Gastroesophageal sphincter (tissue), 4 donors: ENCODE data around the gene FAM53B. TPM values are rescaled to one million over a fixed set of nuclear protein-coding genes. Genes with fewer than 3 reads are reported as not detected.
A peak's percentile ranks its signal among the peaks of the same experiment; 100 is the strongest.

Source experiments
- ATAC-seq: fragments of 150-250 bp; one replicate; pipeline ENCODE4 v1.9.1; 2016; ENCODE audit warnings: mild to moderate bottlenecking, moderate library complexity
- H3K27ac ChIP-seq, 4 donors: fragments of 200-600 bp; sonication (generic) in 3 of 4; 1 replicate in 3 of 4; 2 replicates in 1 of 4; pipeline ENCODE4 v1.5.1; 2016 to 2019
- H3K27me3 ChIP-seq: fragments of 200-600 bp; sonication (generic); one replicate; pipeline ENCODE4 v1.5.1; 2019
- H3K36me3 ChIP-seq, 2 donors: fragments of 200-600 bp; sonication (generic); one replicate each; pipeline ENCODE4 v1.5.1; 2019; ENCODE audit warnings: control low read depth in 1 of 2
- H3K4me1 ChIP-seq, 3 donors: fragments of 200-600 bp; sonication (generic); 1 replicate in 2 of 3; 2 replicates in 1 of 3; pipeline ENCODE4 v1.5.1; 2016 to 2019; ENCODE audit warnings: control low read depth in 2 of 3
- H3K4me3 ChIP-seq, 2 donors: fragments of 200-600 bp; sonication (generic); one replicate each; pipeline ENCODE4 v1.5.1; 2019; ENCODE audit warnings: mild to moderate bottlenecking in 1 of 2, moderate library complexity in 1 of 2
- H3K9me3 ChIP-seq, 3 donors: fragments of 200-600 bp; sonication (generic); one replicate each; pipeline ENCODE4 v1.5.1; 2017 to 2019; ENCODE audit warnings: control low read depth in 2 of 3
- EP300 ChIP-seq: sonication (generic); formaldehyde crosslinking; IDR thresholded peaks from one replicate; pipeline ENCODE4 v1.6.1; 2017; ENCODE audit warnings: antibody characterized with exemption, mild to moderate bottlenecking
- POLR2A ChIP-seq, 2 donors: fragments of 450-650 bp; IDR thresholded peaks; one replicate each; pipeline ENCODE4 v1.6.1; 2017; ENCODE audit warnings: antibody characterized with exemption in 2 of 2, mild to moderate bottlenecking in 2 of 2, moderate library complexity in 1 of 2
- POLR2AphosphoS5 ChIP-seq: sonication (generic); formaldehyde crosslinking; IDR thresholded peaks from one replicate; pipeline ENCODE4 v1.6.1; 2017; ENCODE audit warnings: antibody characterized with exemption
- WGBS, 2 donors: methylation state at CpG; one replicate each; pipeline ENCODE4 v1.1.5; 2018; ENCODE audit warnings: low coverage in 1 of 2; 5-methylcytosine and 5-hydroxymethylcytosine counted together
- total RNA-seq, 4 donors: library from RNA; depleted of rRNA; stranded (reverse); fragments of >200 nt; gene quantifications; one replicate each; pipeline ENCODE4 v1.1.0, GENCODE V29; 2016
- TF ChIP-seq, protein P1 (sequence below), 4 experiments: fragments of 200-600 bp in 2 of 4; fragments of 450-650 bp in 2 of 4; sonication (generic) in 1 of 4; IDR thresholded peaks; one replicate each; pipeline ENCODE4 v1.5.1; 2017 to 2019; ENCODE audit warnings: antibody characterized with exemption in 4 of 4, mild to moderate bottlenecking in 2 of 4, moderate library complexity in 2 of 4

The FAM53B gene
- total RNA-seq, 4 donors from 2014 or later = 24.5 to 33.0 (median 30.2) TPM

- Histone ChIP-seq H3K4me3 (no peak overlapping the region), H3K36me3 (peaks cover 0 to 14% of the 10 kb centered on the region in 2 donors), H3K27me3 (no peaks in the 10 kb centered on the region), H3K4me1 (peaks cover 0 to 78% (median 23%) of the 10 kb centered on the region in 3 donors), H3K27ac (peak overlapping the region in 2 of 4 donors; percentile 27 to 55), H3K9me3 (no peaks in the 10 kb centered on the region)
- TF ChIP-seq POLR2AphosphoS5 = no peak
- no peak for TF ChIP-seq EP300
- TF ChIP-seq, protein P1, sequence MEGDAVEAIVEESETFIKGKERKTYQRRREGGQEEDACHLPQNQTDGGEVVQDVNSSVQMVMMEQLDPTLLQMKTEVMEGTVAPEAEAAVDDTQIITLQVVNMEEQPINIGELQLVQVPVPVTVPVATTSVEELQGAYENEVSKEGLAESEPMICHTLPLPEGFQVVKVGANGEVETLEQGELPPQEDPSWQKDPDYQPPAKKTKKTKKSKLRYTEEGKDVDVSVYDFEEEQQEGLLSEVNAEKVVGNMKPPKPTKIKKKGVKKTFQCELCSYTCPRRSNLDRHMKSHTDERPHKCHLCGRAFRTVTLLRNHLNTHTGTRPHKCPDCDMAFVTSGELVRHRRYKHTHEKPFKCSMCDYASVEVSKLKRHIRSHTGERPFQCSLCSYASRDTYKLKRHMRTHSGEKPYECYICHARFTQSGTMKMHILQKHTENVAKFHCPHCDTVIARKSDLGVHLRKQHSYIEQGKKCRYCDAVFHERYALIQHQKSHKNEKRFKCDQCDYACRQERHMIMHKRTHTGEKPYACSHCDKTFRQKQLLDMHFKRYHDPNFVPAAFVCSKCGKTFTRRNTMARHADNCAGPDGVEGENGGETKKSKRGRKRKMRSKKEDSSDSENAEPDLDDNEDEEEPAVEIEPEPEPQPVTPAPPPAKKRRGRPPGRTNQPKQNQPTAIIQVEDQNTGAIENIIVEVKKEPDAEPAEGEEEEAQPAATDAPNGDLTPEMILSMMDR (IDR thresholded peaks at IDR 0.05) = no peak
- TF ChIP-seq POLR2A (IDR thresholded peaks at IDR 0.05) = no peak
- no CpG with 5 or more reads among the region's 8 CpGs for WGBS, 2 donors
- ATAC-seq = no peak
Observed at GRCh38 chr10:124652701-124653100, 91.5 kb downstream of the FAM53B start.

DNA sequence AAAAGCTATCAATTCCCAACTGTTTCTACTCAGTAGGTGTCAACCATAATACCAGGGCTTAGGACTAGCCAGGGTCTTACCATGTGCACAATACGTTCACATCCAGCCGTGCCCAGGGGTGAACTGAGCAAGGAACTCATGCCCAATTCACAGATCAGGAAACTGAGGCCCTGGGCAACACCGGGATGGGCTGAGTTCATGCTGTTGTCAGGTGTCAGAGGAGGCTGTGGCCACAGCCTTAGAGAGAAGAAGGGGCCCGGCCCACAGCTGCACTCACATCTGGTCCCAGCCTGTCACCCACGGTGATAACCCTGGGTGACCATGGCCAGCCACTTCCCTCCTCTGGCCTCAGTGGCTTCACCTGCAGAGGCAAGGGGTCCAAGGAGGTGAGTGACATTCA, 92.0 kb downstream of the FAM53B start:
- no peaks in the 10 kb centered on the region for H3K9me3 ChIP-seq
- no peak overlapping the region for H3K4me3 ChIP-seq
- no peak for ATAC-seq
- H3K36me3 ChIP-seq = peaks cover 0 to 14% of the 10 kb centered on the region in 2 donors
- H3K27me3 ChIP-seq = no peaks in the 10 kb centered on the region
- no peak for TF ChIP-seq POLR2A (IDR thresholded peaks at IDR 0.05)
- TF ChIP-seq, protein P1 (IDR thresholded peaks at IDR 0.05) = no peak
- no peak for TF ChIP-seq POLR2AphosphoS5
- no peak for TF ChIP-seq EP300
- H3K27ac ChIP-seq = peak overlapping the region in 1 of 4 donors; percentile 27
- H3K4me1 ChIP-seq = peaks cover 0 to 82% (median 27%) of the 10 kb centered on the region in 3 donors
- WGBS, 2 donors = 90 to 93% methylated on average over 2 to 3 of the region's 5 CpGs

DNA sequence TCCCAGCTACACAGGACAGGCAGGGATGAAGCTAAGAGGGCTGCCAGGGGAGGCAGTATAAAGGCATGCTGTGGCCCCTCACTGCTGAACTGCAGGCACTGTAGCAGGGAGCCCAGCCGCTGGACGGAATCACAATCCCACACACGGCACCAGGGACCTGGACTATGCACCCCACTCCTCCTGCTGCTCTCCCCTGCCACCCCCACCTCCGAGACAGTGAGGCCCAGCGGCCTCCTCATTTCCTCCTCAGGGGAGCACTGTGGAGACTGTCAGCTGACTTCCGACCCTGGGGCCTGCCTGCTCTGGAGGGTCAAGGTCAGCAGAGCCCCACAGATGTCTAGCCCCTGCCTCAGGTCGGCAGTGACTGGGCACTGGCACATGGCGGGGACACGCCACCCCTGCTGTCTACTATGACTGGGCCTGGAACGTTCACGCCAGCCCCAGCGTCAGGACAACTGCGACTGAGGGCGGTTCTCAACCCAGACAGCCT, 92.7 kb downstream of the FAM53B start:
- 100% methylated on average over 4 of the region's 14 CpGs; no CpG with 5 or more reads in 1 of the 2 donors for WGBS, 2 donors
- peak overlapping the region in 2 of 4 donors; percentile 7 to 9 for H3K27ac ChIP-seq

DNA sequence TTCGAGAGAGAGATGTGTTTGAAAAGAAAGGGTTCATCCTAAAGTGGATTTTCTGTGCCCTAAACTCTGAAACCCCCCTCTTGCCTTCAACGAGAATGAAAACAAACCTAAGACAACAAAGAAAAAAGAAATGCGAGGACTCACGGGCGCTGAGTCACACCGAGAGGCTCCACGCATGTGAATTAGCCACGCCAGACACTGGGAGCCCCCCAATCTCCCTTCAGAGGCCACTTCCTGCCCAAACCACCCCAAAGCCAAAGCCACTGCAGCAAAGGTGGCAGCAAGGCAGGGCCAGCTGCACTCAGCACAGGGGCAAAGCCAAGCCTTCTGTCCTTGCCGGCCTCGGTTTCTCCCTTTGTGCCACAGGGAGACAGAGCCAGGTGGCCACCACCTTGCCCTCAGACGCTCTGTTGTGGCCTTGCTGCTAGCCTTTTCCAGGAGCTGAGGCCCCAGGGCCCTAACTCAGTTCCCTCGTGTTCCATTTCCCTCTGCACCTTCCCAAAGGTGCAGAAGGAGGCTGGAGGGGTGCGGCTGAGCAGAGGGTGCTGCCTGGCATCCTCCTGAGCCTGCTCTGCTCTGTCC, 93.3 kb downstream of the FAM53B start:
- H3K9me3 ChIP-seq = no peaks in the 10 kb centered on the region
- no peaks in the 10 kb centered on the region for H3K27me3 ChIP-seq
- peaks cover 0 to 95% (median 34%) of the 10 kb centered on the region in 3 donors for H3K4me1 ChIP-seq
- 87 to 95% methylated on average over 3 to 7 of the region's 13 CpGs for WGBS, 2 donors
- H3K36me3 ChIP-seq = peaks cover 0 to 9% of the 10 kb centered on the region in 2 donors
- H3K4me3 ChIP-seq = no peak overlapping the region
- TF ChIP-seq POLR2AphosphoS5 = no peak
- no peak for TF ChIP-seq EP300
- TF ChIP-seq, protein P1 (IDR thresholded peaks at IDR 0.05) = no peak
- TF ChIP-seq POLR2A (IDR thresholded peaks at IDR 0.05) = no peak
- no peak for ATAC-seq
- H3K27ac ChIP-seq = peak overlapping the region in 2 of 4 donors; percentile 7 to 72

More for the DNA sequence above, 92.7 kb downstream of the FAM53B start:
- Histone ChIP-seq H3K9me3 (no peaks in the 10 kb centered on the region), H3K27me3 (no peaks in the 10 kb centered on the region), H3K36me3 (peaks cover 0 to 14% of the 10 kb centered on the region in 2 donors), H3K4me3 (no peak overlapping the region), H3K4me1 (peaks cover 0 to 89% (median 31%) of the 10 kb centered on the region in 3 donors)
- TF ChIP-seq EP300 (no peak), POLR2AphosphoS5 (no peak), POLR2A (IDR thresholded peaks at IDR 0.05) (no peak)
- TF ChIP-seq, protein P1 (IDR thresholded peaks at IDR 0.05) = no peak
- no peak for ATAC-seq

GRCh38 chr10:124650263-124650662, 93.9 kb downstream of the FAM53B start:
- no peak overlapping the region for H3K4me3 ChIP-seq
- no peaks in the 10 kb centered on the region for H3K27me3 ChIP-seq
- H3K36me3 ChIP-seq = peaks cover 0 to 4% of the 10 kb centered on the region in 2 donors
- ATAC-seq = no peak
- no peaks in the 10 kb centered on the region for H3K9me3 ChIP-seq
- TF ChIP-seq, protein P1 (IDR thresholded peaks at IDR 0.05) = no peak
- TF ChIP-seq POLR2A (IDR thresholded peaks at IDR 0.05) = no peak
- no peak for TF ChIP-seq EP300
- TF ChIP-seq POLR2AphosphoS5 = no peak
- H3K27ac ChIP-seq = peak overlapping the region in 2 of 4 donors; percentile 56 to 72
- H3K4me1 ChIP-seq = peaks cover 0 to 95% (median 35%) of the 10 kb centered on the region in 3 donors
- WGBS, 2 donors = 91 to 98% methylated on average over 8 to 11 of the region's 12 CpGs
